HepG2 (cell line): ENCODE results near the gene POGLUT3.

Source experiments
- CTCF ChIP-seq: sonication (generic); formaldehyde crosslinking; IDR thresholded peaks from 2 replicates; pipeline ENCODE4 v1.5.0; 2020; ENCODE audit warnings: mild to moderate bottlenecking, missing genetic modification reagents, moderate library complexity
- ETV6 ChIP-seq: sonication (generic); formaldehyde crosslinking; conservative IDR thresholded peaks from 2 replicates; pipeline ENCODE4 v1.4.0; 2020; ENCODE audit warnings: missing genetic modification reagents
- HMGXB4 ChIP-seq, 2 experiments: sonication (generic) in 1 of 2; formaldehyde crosslinking in 1 of 2; IDR thresholded peaks; 2 replicates each; pipeline versions ENCODE4 v1.4.0 to v1.6.1; 2018 to 2020; ENCODE audit warnings: missing genetic modification reagents in 2 of 2, borderline replicate concordance in 1 of 2, low read depth in 1 of 2, mild to moderate bottlenecking in 1 of 2, missing biosample characterization in 1 of 2
- POLR2A ChIP-seq, 2 experiments: IDR thresholded peaks; 2 replicates each; pipeline ENCODE4 v1.6.1; 2011; ENCODE audit warnings: low read depth in 2 of 2, low read length in 2 of 2, mild to moderate bottlenecking in 1 of 2, moderate library complexity in 1 of 2; ENCODE audit not compliant: insufficient read depth in 1 of 2
- SKI ChIP-seq: fragments of 450-650 bp; IDR thresholded peaks from one replicate; pipeline ENCODE4 v1.6.1; 2018; ENCODE audit warnings: mild to moderate bottlenecking; ENCODE audit not compliant: partially characterized antibody
- SP1 ChIP-seq, 2 experiments: fragments of 450-650 bp in 1 of 2; sonication (generic) in 1 of 2; formaldehyde crosslinking in 1 of 2; IDR thresholded peaks; 2 replicates each; pipeline versions ENCODE4 v1.4.0 to v1.6.1; 2016 to 2020; ENCODE audit warnings: missing genetic modification reagents in 1 of 2
- SP4 ChIP-seq: sonication (generic); formaldehyde crosslinking; IDR thresholded peaks from 2 replicates; pipeline ENCODE4 v1.8.1; 2023; ENCODE audit warnings: mild to moderate bottlenecking, missing genetic modification reagents
- ZNF501 ChIP-seq: sonication (generic); formaldehyde crosslinking; IDR thresholded peaks from 2 replicates; pipeline ENCODE4 v1.5.1; 2020; ENCODE audit warnings: mild to moderate bottlenecking, moderate library complexity, missing genetic modification reagents
- ZNF670 ChIP-seq: sonication (generic); formaldehyde crosslinking; IDR thresholded peaks from 2 replicates; pipeline ENCODE4 v1.8.0; 2022; ENCODE audit warnings: mild to moderate bottlenecking, missing genetic modification reagents, borderline replicate concordance

GRCh38 chr11:108474664-108475463 is 23.3 kb downstream of the POGLUT3 start:
- TF ChIP-seq SP4 (CRISPR knock-in tag): no peak
- no peak for TF ChIP-seq ZNF670 (CRISPR knock-in tag)
- TF ChIP-seq SP1 (IDR thresholded peaks at IDR 0.05): no peak
- no peak for TF ChIP-seq SP1 (CRISPR knock-in tag; IDR thresholded peaks at IDR 0.05)
- TF ChIP-seq ZNF501 (CRISPR knock-in tag): no peak
- no peak for TF ChIP-seq SKI
- TF ChIP-seq ETV6 (CRISPR knock-in tag): no peak
- TF ChIP-seq HMGXB4 (CRISPR knock-in tag; IDR thresholded peaks at IDR 0.05; ENCODE audit: borderline replicate concordance in 1 of 2, low read depth in 1 of 2): no peak
- no peak for TF ChIP-seq POLR2A (IDR thresholded peaks at IDR 0.05; ENCODE audit: insufficient read depth in 1 of 2, low read depth in 2 of 2, low read length in 2 of 2)
- no peak for TF ChIP-seq CTCF (CRISPR knock-in tag)
